Hepatocyte (in vitro differentiated cells): ENCODE results near the gene SERGEF.

Experiments used
- EZH2 ChIP-seq: fragments of 200-600 bp; sonication (generic); IDR thresholded peaks from 2 replicates; pipeline ENCODE4 v1.6.1; 2016; ENCODE audit warnings: antibody characterized with exemption, mild to moderate bottlenecking, borderline replicate concordance
- TF ChIP-seq, protein P1 (sequence below): fragments of 200-600 bp; sonication (generic); IDR thresholded peaks from 2 replicates; pipeline ENCODE4 v1.5.1; 2016; ENCODE audit warnings: antibody characterized with exemption, mild to moderate bottlenecking; ENCODE audit not compliant: poor library complexity

DNA sequence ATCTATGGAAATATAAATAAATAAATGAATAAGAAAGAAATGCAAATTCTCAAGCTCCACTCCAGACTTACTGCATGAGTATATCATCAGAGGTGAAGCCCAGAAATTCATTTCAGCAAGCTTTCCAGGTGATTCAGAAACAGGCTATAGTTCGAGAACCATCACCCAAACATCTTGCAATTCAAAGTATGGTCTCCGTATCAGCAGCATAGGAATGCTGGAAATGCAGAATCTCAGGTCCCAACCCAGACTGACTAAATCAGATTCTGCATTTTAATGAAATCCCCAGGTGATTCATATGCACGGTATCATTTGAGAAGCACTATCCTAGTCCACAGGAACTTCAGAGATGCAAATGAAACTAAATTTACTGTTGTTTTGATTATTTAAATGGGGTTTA, 95.3 kb downstream of the SERGEF start:
- TF ChIP-seq, protein P1, sequence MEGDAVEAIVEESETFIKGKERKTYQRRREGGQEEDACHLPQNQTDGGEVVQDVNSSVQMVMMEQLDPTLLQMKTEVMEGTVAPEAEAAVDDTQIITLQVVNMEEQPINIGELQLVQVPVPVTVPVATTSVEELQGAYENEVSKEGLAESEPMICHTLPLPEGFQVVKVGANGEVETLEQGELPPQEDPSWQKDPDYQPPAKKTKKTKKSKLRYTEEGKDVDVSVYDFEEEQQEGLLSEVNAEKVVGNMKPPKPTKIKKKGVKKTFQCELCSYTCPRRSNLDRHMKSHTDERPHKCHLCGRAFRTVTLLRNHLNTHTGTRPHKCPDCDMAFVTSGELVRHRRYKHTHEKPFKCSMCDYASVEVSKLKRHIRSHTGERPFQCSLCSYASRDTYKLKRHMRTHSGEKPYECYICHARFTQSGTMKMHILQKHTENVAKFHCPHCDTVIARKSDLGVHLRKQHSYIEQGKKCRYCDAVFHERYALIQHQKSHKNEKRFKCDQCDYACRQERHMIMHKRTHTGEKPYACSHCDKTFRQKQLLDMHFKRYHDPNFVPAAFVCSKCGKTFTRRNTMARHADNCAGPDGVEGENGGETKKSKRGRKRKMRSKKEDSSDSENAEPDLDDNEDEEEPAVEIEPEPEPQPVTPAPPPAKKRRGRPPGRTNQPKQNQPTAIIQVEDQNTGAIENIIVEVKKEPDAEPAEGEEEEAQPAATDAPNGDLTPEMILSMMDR, result no peak
- TF ChIP-seq EZH2, result no peak
